A673 (cell line): ENCODE results near the gene GPX3.

Experiments used
- EZH2 ChIP-seq: fragments of 200-600 bp; sonication (generic); IDR thresholded peaks from 2 replicates; pipeline ENCODE4 v1.6.1; 2017; ENCODE audit warnings: borderline replicate concordance, low read depth, mild to moderate bottlenecking, mixed read lengths, antibody characterized with exemption, low read length; ENCODE audit not compliant: poor library complexity, severe bottlenecking
- TF ChIP-seq, protein P1 (sequence below): fragments of 300-800, 200-600 bp; sonication (generic); conservative IDR thresholded peaks from 2 replicates; pipeline ENCODE4 v1.5.1; 2017; ENCODE audit warnings: low read depth, mild to moderate bottlenecking, antibody characterized with exemption, low read length, moderate library complexity, mixed read lengths

DNA sequence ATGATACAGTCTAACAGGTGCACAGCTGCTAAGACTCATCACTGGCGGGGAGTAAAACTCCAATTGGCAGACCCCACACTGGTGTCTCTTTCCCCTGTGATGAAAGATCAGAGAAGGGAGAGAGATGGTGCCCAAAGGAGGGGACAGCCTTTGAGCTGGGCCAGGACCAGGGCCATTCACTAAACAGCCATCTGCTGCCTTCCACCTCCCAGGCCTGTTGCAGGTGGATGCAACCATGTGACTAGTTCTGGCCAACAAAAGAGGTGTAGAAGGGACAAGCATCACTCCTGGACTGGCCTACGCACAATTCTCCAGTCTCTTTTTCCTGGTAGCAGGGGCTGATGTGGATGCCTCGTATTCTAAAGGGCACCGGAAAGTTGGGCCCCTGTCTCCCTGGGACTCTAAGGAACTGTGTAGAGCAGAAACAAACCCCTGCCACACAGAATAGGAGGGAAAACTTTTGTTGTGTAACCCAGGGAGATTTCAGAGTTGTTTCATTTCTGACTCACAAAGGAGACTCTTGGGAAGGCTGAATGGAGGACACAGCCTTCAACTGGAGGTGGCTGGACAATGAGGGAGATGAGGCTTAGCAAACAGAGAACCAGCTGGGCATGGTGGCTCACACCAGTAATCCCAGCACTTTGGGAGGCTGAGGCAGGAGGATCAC, 33.5 kb downstream of the GPX3 start:
- TF ChIP-seq, protein P1, sequence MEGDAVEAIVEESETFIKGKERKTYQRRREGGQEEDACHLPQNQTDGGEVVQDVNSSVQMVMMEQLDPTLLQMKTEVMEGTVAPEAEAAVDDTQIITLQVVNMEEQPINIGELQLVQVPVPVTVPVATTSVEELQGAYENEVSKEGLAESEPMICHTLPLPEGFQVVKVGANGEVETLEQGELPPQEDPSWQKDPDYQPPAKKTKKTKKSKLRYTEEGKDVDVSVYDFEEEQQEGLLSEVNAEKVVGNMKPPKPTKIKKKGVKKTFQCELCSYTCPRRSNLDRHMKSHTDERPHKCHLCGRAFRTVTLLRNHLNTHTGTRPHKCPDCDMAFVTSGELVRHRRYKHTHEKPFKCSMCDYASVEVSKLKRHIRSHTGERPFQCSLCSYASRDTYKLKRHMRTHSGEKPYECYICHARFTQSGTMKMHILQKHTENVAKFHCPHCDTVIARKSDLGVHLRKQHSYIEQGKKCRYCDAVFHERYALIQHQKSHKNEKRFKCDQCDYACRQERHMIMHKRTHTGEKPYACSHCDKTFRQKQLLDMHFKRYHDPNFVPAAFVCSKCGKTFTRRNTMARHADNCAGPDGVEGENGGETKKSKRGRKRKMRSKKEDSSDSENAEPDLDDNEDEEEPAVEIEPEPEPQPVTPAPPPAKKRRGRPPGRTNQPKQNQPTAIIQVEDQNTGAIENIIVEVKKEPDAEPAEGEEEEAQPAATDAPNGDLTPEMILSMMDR, result no peak
- no peak for TF ChIP-seq EZH2
